GM19035 (cell line): ENCODE data around the gene MBD5.

Experiments
- ATAC-seq: cut with Tn5 transposase; IDR thresholded peaks from one replicate; pipeline ENCODE4 v1.9.1; 2021; ENCODE audit not compliant: unreplicated experiment

Gene MBD5

GRCh38 chr2:148298196-148298595 is 277.3 kb downstream of the MBD5 start:
- no peak for ATAC-seq

- no peak for ATAC-seq
These were observed 278.7 kb downstream of the MBD5 start for GRCh38 chr2:148299616-148300015.

- ATAC-seq = no peak
These were observed 279.7 kb downstream of the MBD5 start for GRCh38 chr2:148300544-148300943.

- no peak for ATAC-seq
These were observed 280.5 kb downstream of the MBD5 start for GRCh38 chr2:148301362-148301761.

- ATAC-seq = no peak
These were observed 281.6 kb downstream of the MBD5 start for GRCh38 chr2:148302526-148302925.

GRCh38 chr2:148303161-148303560 is 282.3 kb downstream of the MBD5 start:
- ATAC-seq = no peak

- no peak for ATAC-seq
These were observed 284.6 kb downstream of the MBD5 start for GRCh38 chr2:148305476-148305875.

DNA sequence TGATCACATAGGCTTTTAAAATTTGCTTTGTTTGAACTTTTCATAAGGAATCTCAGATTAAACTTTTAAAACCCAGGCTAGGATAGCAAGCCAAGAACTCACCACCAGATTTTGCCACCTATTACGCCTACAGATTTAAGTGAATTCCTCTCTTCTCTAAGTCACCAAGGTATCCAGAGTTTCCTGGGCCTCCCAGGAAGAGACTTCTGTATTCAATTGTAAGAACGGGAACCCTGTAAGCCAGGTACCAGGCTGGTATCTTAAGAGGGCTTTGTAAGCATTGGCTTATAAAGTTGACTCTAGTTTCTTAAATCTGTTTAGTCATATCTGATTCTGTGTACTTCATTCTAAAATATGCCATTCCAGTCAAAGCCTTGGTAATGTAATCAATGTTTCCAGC is 285.1 kb downstream of the MBD5 start:
- no peak for ATAC-seq

GRCh38 chr2:148317598-148317997 is 296.7 kb downstream of the MBD5 start:
- ATAC-seq = no peak

DNA sequence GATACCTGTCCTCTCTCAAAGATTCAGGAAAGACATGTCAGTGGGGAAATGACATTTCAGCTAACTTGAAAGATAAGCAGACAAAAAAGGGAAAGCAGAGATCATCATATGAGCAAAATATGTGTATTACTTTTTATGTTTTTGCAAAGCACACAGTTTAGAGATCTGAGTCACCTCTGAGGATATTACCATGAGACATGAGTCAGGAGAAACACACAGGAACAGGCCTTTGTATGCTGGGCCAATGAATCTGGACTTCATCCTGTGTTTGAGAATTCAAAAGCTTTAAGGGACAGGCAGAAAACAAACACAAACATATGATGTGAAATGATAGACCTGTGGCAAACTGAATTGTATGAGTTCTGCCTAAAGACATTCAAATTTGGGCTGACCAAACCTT is 317.6 kb downstream of the MBD5 start:
- no peak for ATAC-seq

GRCh38 chr2:148342086-148342485 is 321.2 kb downstream of the MBD5 start:
- ATAC-seq = no peak

DNA sequence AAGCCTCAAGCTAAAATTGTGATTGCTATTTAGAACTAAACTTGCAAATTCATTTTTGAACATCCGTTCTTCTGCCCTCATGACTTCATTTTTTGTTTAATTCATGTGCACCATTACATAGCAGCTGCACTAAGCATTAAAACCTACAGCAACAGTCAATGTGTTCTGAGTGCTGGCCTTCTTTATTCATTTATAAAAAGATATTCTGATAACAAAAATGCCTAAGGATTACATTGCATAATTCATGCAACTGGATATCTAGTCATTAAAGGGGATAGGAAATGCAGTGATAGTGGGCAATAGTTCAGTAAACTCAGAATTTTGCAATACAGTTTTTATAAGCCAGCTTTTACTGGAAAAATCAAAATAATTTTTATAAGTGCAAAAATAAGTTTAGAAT is 329.3 kb downstream of the MBD5 start:
- no peak for ATAC-seq

- no peak for ATAC-seq
These were observed 330.7 kb downstream of the MBD5 start for GRCh38 chr2:148351437-148352143.

DNA sequence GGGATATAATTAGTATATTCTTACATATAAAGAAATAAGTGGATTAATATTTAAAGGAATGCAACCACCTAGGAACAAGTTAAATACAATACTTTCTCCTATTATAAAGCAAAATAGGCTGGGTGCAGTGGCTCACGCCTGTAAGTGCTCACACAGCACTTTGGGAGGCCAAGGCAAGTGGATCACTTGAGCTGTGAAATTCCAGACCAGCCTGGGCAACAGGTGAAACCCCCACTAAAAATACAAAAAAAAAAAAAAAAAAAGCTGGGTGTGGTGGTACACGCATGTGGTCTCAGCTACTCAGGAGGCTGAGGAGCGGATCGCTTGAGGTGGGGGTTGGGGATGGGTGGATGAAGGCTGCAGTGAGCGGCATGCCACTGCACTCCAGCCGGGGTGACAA is 337.5 kb downstream of the MBD5 start:
- no peak for ATAC-seq

- no peak for ATAC-seq
These were observed 339.8 kb downstream of the MBD5 start for GRCh38 chr2:148360662-148361061.

DNA sequence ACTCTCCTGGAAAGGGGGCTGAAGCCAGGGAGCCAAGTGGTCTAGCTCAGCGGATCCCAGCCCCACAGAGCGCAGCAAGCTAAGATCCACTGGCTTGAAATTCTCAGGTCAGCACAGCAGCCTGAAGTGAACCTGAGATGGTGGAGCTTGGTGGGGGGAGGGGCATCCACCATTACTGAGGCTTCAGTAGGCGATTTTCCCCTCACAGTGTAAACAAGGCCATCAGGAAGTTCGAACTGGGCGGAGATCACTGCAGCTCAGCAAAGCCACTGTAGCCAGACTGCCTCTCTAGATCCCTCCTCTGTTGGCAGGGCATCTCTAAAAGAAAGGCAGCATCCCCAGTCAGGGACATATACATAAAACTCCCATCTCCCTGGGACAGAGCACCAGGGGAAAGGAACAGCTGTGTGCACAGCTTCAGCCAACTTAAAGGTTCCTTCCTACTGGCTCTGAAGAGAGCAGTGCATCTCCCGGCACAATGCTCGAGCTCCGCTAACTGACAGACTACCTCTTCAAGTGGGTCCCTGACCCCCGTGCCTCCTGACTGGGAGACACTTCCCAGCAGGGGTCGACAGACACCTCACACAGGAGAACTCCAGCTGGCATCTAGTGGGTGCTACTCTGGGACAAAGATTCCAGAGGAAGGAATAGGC is 341.4 kb downstream of the MBD5 start:
- ATAC-seq = no peak

DNA sequence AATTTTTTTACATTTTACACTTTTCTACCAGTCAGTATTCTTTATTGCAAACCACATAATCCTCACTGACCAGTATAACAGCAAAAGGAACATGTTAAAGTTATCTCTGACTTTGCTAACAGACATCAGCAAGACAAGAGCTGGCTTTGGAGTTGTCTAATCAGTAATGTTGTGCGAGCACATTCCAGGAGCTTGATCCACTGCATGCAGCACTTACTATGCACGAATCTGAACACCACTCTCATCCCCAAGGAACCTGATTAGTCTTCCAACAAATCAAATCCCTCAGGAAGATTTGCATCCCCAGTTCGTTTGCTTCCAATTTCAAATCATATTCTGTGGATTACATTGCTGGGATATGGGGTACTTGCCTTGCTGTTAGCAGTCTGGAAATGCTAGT is 354.3 kb downstream of the MBD5 start:
- ATAC-seq = no peak

GRCh38 chr2:148391324-148391723 is 370.4 kb downstream of the MBD5 start:
- no peak for ATAC-seq

DNA sequence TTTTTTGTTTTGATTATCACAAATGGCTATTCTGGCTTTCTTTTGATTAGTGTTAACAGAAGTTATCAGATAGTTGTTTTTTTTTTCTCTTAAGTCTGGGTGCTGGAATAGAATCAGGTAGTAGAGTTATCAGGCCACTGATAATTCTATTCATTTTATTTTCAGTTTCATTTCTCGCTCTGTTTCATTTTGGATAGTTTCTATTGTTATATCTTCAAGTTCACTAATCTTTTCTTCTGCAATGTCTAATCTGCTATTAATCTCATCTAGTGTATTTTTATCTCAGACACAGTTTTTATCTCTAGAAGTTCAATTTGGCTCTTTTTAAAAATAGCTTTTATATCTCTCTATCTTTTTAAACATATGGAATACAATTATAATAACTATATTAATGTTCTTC is 381.9 kb downstream of the MBD5 start:
- no peak for ATAC-seq

DNA sequence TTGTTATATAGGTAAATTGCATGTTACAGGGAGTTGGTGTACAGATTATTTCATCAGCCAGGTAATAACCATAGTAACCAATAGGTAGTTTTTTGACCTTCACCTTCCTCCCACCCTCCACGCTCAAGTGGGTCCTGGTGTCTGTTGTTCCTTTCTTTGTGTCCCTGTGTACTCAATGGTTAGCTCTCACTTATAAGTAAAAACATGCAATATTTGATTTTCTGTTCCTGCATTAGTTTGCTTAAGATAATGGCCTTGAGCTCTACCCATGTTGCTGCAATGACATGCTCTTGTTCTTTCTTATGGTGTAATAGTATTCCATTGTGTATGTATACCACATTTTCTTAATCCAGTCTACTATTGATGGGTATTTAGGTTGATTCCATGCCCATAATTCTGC is 390.0 kb downstream of the MBD5 start:
- no peak for ATAC-seq

GRCh38 chr2:148416248-148416647 is 395.4 kb downstream of the MBD5 start:
- ATAC-seq = no peak

- no peak for ATAC-seq
These were observed 409.2 kb downstream of the MBD5 start for GRCh38 chr2:148430101-148430500.

- no peak for ATAC-seq
These were observed 427.0 kb downstream of the MBD5 start for GRCh38 chr2:148447877-148448276.
